GM23248 (cell line): ENCODE results near the gene CDH4. TPM values are rescaled to one million over a fixed set of nuclear protein-coding genes. Genes with fewer than 3 reads are reported as not detected.

Experiments
- DNase-seq: peaks from one replicate; pipeline ENCODE4 v3.0.0-alpha.2; 2015
- H2AFZ ChIP-seq: fragments of 200-600 bp; sonication (generic); 2 replicates; pipeline ENCODE4 v1.6.1; 2016; ENCODE audit warnings: antibody characterized with exemption
- H3F3A ChIP-seq: fragments of 200-600 bp; sonication (generic); 2 replicates; pipeline ENCODE4 v1.6.1; 2016; ENCODE audit warnings: mild to moderate bottlenecking, antibody characterized with exemption, mixed run types; ENCODE audit not compliant: insufficient read depth
- H3K27ac ChIP-seq: fragments of 200-600 bp; sonication (generic); 2 replicates; pipeline ENCODE4 v1.5.1; 2016; ENCODE audit warnings: mild to moderate bottlenecking
- H3K27me3 ChIP-seq: fragments of 200-600 bp; sonication (generic); replicated peaks from 2 replicates; pipeline ENCODE4 v1.6.1; 2016; ENCODE audit warnings: mild to moderate bottlenecking; ENCODE audit not compliant: insufficient read depth
- H3K36me3 ChIP-seq: fragments of 200-600 bp; sonication (generic); 2 replicates; pipeline ENCODE4 v1.6.1; 2016; ENCODE audit warnings: low read depth, mild to moderate bottlenecking
- H3K4me1 ChIP-seq: fragments of 200-600 bp; sonication (generic); 2 replicates; pipeline ENCODE4 v1.6.1; 2016; ENCODE audit warnings: mild to moderate bottlenecking; ENCODE audit not compliant: insufficient read depth
- H3K4me2 ChIP-seq: fragments of 200-600 bp; sonication (generic); one replicate; pipeline ENCODE4 v1.6.1; 2016; ENCODE audit warnings: mild to moderate bottlenecking; ENCODE audit not compliant: unreplicated experiment
- H3K4me3 ChIP-seq: fragments of 200-600 bp; sonication (generic); 2 replicates; pipeline ENCODE4 v1.5.1; 2016; ENCODE audit warnings: mild to moderate bottlenecking
- H3K79me2 ChIP-seq: fragments of 200-600 bp; sonication (generic); 2 replicates; pipeline ENCODE4 v1.6.1; 2016; ENCODE audit warnings: mild to moderate bottlenecking; ENCODE audit not compliant: insufficient read depth
- H3K9ac ChIP-seq: fragments of 200-600 bp; sonication (generic); 2 replicates; pipeline ENCODE4 v1.6.1; 2016; ENCODE audit warnings: mild to moderate bottlenecking
- H3K9me2 ChIP-seq: fragments of 200-600 bp; sonication (generic); 2 replicates; pipeline ENCODE4 v1.6.1; 2016; ENCODE audit warnings: mixed run types, mild to moderate bottlenecking, moderate library complexity; ENCODE audit not compliant: insufficient read depth
- H3K9me3 ChIP-seq: fragments of 200-600 bp; sonication (generic); one replicate; pipeline ENCODE4 v1.6.1; 2017; ENCODE audit warnings: low read depth
- H4K20me1 ChIP-seq: fragments of 200-600 bp; sonication (generic); 2 replicates; pipeline ENCODE4 v1.6.0; 2016; ENCODE audit not compliant: insufficient read depth
- EZH2 ChIP-seq: fragments of 200-600 bp; sonication (generic); IDR thresholded peaks from 2 replicates; pipeline ENCODE4 v1.6.1; 2018; ENCODE audit warnings: antibody characterized with exemption, mild to moderate bottlenecking; ENCODE audit not compliant: insufficient read depth, poor library complexity, severe bottlenecking
- EZH2phosphoT487 ChIP-seq: fragments of 200-600 bp; sonication (generic); IDR thresholded peaks from 2 replicates; pipeline ENCODE4 v1.6.1; 2018; ENCODE audit warnings: antibody characterized with exemption, moderate library complexity, mild to moderate bottlenecking, low read depth; ENCODE audit not compliant: insufficient read depth
- WGBS, 2 experiments: methylation state at CpG; one replicate each; pipeline ENCODE4 v1.1.6; 2015 to 2017; ENCODE audit warnings: low lambda C conversion rate in 2 of 2, low coverage in 1 of 2; ENCODE audit errors: missing lambda C conversion rate in 2 of 2; 5-methylcytosine and 5-hydroxymethylcytosine counted together
- in situ Hi-C: fragments of 300-500 bp; cut with MboI; formaldehyde crosslinking; loops from 2 replicates; pipeline ENCODE4 v1.15.0; 2020
- polyA plus RNA-seq: library from polyadenylated mRNA; unstranded; fragments of >200 nt; fragmentation: Nextera tagmentation; extraction: Ambion mirVana; gene quantifications from 2 replicates; pipeline ENCODE4 v1.2.1, GENCODE V29; 2016
- total RNA-seq: library from RNA; depleted of rRNA; stranded (reverse); fragments of >200 nt; shearing (Covaris generic); gene quantifications from 2 replicates; pipeline ENCODE4 v1.2.3, GENCODE V29; 2014

CDH4 gene
- total and polyA plus RNA-seq, 2 experiments from 2014 or later, result 1.1 to 3.9 TPM

GRCh38 chr20:61571221-61571620 lies 319.2 kb downstream of the CDH4 start:
- H3K27ac ChIP-seq, result no peak overlapping the region
- H3K27me3 ChIP-seq, result no peaks in the 10 kb centered on the region
- H3F3A ChIP-seq, result no peaks in the 10 kb centered on the region
- no peaks in the 10 kb centered on the region for H3K9me3 ChIP-seq
- H3K4me3 ChIP-seq, result no peak overlapping the region
- no peak overlapping the region for H3K4me2 ChIP-seq
- no peaks in the 10 kb centered on the region for H4K20me1 ChIP-seq
- no peaks in the 10 kb centered on the region for H3K36me3 ChIP-seq
- no peak for DNase-seq
- H3K9me2 ChIP-seq, result no peaks in the 10 kb centered on the region
- WGBS, 2 experiments, result 40 to 54% methylated on average over 9 of the region's 9 CpGs
- no peak overlapping the region for H3K9ac ChIP-seq
- in situ Hi-C loops, result no loop called here
- H3K79me2 ChIP-seq, result no peaks in the 10 kb centered on the region
- no peak overlapping the region for H2AFZ ChIP-seq
- no peaks in the 10 kb centered on the region for H3K4me1 ChIP-seq
- TF ChIP-seq EZH2phosphoT487 (no peak), EZH2 (no peak)

- no peaks in the 10 kb centered on the region for H3F3A ChIP-seq
- DNase-seq, result no peak
- H3K27me3 ChIP-seq, result no peaks in the 10 kb centered on the region
- no peaks in the 10 kb centered on the region for H3K4me1 ChIP-seq
- H3K9me3 ChIP-seq, result no peaks in the 10 kb centered on the region
- TF ChIP-seq EZH2phosphoT487, result no peak
- no peak for TF ChIP-seq EZH2
- no peaks in the 10 kb centered on the region for H3K36me3 ChIP-seq
- H3K27ac ChIP-seq, result no peak overlapping the region
- no peaks in the 10 kb centered on the region for H4K20me1 ChIP-seq
- no peaks in the 10 kb centered on the region for H3K79me2 ChIP-seq
- no peak overlapping the region for H3K9ac ChIP-seq
- no peak overlapping the region for H3K4me2 ChIP-seq
- in situ Hi-C loops, result no loop called here
- no peak overlapping the region for H3K4me3 ChIP-seq
- WGBS, 2 experiments, result 37 to 38% methylated on average over 13 of the region's 13 CpGs
- no peaks in the 10 kb centered on the region for H3K9me2 ChIP-seq
- H2AFZ ChIP-seq, result no peak overlapping the region
These were observed 320.1 kb downstream of the CDH4 start for GRCh38 chr20:61571916-61572711.

- H3K9me3 ChIP-seq, result no peaks in the 10 kb centered on the region
- H3F3A ChIP-seq, result no peaks in the 10 kb centered on the region
- no peaks in the 10 kb centered on the region for H3K79me2 ChIP-seq
- no peak overlapping the region for H3K27ac ChIP-seq
- no peaks in the 10 kb centered on the region for H3K27me3 ChIP-seq
- H2AFZ ChIP-seq, result no peak overlapping the region
- no peaks in the 10 kb centered on the region for H3K36me3 ChIP-seq
- no peak overlapping the region for H3K4me2 ChIP-seq
- H4K20me1 ChIP-seq, result no peaks in the 10 kb centered on the region
- WGBS, 2 experiments, result 43 to 65% methylated on average over 6 to 7 of the region's 7 CpGs
- H3K9ac ChIP-seq, result no peak overlapping the region
- no peak overlapping the region for H3K4me3 ChIP-seq
- DNase-seq, result no peak
- no peaks in the 10 kb centered on the region for H3K9me2 ChIP-seq
- H3K4me1 ChIP-seq, result no peaks in the 10 kb centered on the region
- in situ Hi-C loops, result no loop called here
- TF ChIP-seq EZH2 (no peak), EZH2phosphoT487 (no peak)
These were observed 320.7 kb downstream of the CDH4 start for GRCh38 chr20:61572789-61573188.

GRCh38 chr20:61573415-61574305 lies 321.6 kb downstream of the CDH4 start:
- Histone ChIP-seq H3K27me3 (no peaks in the 10 kb centered on the region), H3F3A (no peaks in the 10 kb centered on the region), H3K4me3 (no peak overlapping the region), H3K9me3 (no peaks in the 10 kb centered on the region), H3K36me3 (no peaks in the 10 kb centered on the region), H3K9me2 (no peaks in the 10 kb centered on the region), H3K4me2 (no peak overlapping the region), H3K9ac (no peak overlapping the region), H2AFZ (no peak overlapping the region), H3K27ac (no peak overlapping the region), H3K79me2 (no peaks in the 10 kb centered on the region), H3K4me1 (no peaks in the 10 kb centered on the region), H4K20me1 (no peaks in the 10 kb centered on the region)
- 33 to 40% methylated on average over 16 of the region's 16 CpGs for WGBS, 2 experiments
- in situ Hi-C loops, result no loop called here
- DNase-seq, result no peak
- TF ChIP-seq EZH2phosphoT487, result no peak
- TF ChIP-seq EZH2, result no peak
